Measurements from ENCODE around the gene MITF. TPM values are rescaled to one million over a fixed set of nuclear protein-coding genes. Genes with fewer than 3 reads are reported as not detected.
A peak's percentile ranks its signal among the peaks of the same experiment; 100 is the strongest.

Gene MITF
- total and polyA plus RNA-seq, 7 donors, result 11.8 to 98.1 (median 49.9) TPM

DNA sequence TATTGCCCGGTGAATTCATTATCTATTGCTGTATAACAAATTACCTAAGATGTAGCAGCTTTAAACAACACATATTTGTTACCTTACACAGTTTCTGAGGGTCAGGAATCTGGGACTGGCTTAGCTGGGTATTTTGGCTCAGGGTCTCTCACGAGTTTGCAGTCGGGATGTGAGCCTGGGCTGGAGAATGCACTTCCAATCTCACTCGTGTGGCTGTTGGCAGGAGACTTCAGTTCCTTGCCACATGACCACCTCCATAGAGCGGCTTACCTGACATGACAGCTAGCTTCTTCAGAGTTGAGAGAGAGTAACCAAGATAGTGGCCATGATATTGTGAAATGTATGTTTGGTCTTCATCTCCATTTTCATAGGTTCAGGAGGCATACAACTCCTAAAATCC, 18.4 kb upstream of the MITF start:
- TF ChIP-seq, protein P1, sequence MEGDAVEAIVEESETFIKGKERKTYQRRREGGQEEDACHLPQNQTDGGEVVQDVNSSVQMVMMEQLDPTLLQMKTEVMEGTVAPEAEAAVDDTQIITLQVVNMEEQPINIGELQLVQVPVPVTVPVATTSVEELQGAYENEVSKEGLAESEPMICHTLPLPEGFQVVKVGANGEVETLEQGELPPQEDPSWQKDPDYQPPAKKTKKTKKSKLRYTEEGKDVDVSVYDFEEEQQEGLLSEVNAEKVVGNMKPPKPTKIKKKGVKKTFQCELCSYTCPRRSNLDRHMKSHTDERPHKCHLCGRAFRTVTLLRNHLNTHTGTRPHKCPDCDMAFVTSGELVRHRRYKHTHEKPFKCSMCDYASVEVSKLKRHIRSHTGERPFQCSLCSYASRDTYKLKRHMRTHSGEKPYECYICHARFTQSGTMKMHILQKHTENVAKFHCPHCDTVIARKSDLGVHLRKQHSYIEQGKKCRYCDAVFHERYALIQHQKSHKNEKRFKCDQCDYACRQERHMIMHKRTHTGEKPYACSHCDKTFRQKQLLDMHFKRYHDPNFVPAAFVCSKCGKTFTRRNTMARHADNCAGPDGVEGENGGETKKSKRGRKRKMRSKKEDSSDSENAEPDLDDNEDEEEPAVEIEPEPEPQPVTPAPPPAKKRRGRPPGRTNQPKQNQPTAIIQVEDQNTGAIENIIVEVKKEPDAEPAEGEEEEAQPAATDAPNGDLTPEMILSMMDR (IDR thresholded peaks at IDR 0.05), result no peak
- Histone ChIP-seq H3K9me3 (no peaks in the 10 kb centered on the region), H3K27me3 (ENCODE audit: insufficient read depth in 3 of 3, low read length in 2 of 3) (no peaks in the 10 kb centered on the region), H3K4me3 (no peak overlapping the region), H3K27ac (peak overlapping the region; percentile 81), H3K36me3 (ENCODE audit: insufficient read depth in 1 of 2, low read depth in 1 of 2) (no peaks in the 10 kb centered on the region), H3K4me1 (peaks cover 37% of the 10 kb centered on the region)
- ATAC-seq, result no peak
- WGBS, 3 donors, result 55 to 57% (median 57%) methylated on average over 5 of the region's 5 CpGs
- intact Hi-C loops (cut with DNase I), result no loop called here
- DNase-seq, result no peak

DNA sequence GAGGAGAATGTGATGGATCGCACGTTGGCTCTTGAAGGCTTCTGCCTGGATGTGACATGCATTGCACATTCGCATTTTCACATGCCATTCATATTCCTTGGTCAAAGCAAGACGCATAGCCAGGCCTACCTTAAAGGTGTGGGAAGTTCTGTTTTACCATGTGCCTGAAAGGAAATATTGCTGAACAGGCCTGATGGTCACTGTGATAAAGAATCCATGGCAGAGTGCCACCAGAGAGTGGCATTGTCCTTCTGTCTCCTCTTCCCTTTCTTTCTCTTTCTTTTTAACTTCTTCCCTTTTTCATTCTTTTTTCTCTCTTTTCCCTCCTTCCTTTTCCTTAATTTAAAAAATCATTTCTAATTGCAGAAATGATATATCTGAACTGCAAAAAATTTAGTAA, 15.9 kb upstream of the MITF start:
- Histone ChIP-seq H3K27ac (no peak overlapping the region), H3K36me3 (ENCODE audit: insufficient read depth in 1 of 2, low read depth in 1 of 2) (no peaks in the 10 kb centered on the region), H3K4me1 (peaks cover 25% of the 10 kb centered on the region), H3K27me3 (ENCODE audit: insufficient read depth in 3 of 3, low read length in 2 of 3) (no peaks in the 10 kb centered on the region), H3K4me3 (no peak overlapping the region), H3K9me3 (no peaks in the 10 kb centered on the region)
- 78 to 94% (median 85%) methylated on average over 4 of the region's 4 CpGs for WGBS, 3 donors
- DNase-seq, result no peak
- no peak for ATAC-seq
- TF ChIP-seq, protein P1 (IDR thresholded peaks at IDR 0.05), result no peak
- intact Hi-C loops (cut with DNase I), result no loop called here

DNA sequence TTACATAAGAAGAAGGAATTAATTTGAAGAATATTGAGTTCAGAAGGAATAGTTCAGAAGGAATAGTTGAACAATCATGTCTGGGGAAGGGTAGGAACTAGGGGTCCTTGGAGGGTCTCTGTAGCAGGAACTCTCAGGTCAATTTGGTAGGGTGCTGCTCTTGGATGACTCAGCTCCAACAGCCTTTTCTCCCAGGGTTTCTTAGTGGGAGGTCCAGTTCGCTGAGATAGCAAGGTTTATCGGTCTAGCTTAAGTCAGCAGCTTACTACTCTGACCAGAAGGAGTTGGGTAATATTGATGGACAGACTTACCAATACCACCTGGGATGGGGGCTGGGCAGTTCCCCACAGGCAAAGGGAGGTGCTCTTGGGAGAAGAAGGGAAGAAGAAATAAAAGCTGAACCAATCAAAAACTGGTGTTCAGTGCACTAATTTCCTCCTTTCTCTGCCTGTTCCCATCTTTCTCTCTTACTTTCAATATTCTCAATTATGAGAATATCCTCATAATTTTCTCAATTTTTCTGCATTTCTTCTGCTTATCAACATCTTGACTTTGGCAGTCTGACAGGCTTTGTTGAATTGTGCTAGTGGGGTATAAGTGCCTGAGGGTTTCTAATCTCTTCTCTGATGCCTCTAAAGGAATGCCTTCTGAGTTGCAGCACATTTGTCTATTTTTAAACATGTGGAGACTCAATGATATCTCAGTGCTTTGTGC, 14.4 kb upstream of the MITF start:
- 63 to 88% (median 81%) methylated on average over 2 of the region's 2 CpGs for WGBS, 3 donors
- H3K27ac ChIP-seq, result peak overlapping the region; percentile 38
- ATAC-seq, result peak; percentile 55 to 86 (median 72)

DNA sequence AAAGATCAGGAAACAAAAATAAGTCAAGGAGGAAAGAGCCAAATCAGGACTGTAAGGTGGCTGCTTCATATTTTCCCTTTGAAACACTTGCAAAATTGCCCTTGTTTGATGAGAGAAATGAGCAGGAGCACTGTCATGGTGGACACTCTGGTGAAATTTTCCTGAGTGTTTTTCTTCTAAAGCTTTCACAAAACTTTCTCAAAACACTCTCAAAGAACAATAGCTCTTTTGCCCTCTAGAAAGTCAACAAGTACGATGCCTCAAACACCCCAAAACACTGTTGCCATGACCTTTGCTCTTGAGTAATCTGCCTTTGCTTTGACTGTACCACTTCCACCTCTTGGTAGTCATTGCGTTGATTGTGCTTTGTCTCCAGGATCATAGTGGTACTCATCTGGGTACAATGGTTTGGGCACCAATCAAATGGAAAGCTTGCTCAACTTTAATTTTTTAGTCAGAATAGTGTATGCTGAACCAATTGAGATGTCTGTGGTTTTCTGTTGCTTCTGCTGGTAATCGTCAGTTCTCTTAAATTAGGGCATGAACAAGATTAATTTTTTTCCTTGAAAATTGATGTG, 13.2 kb upstream of the MITF start:
- ATAC-seq (no peak), DNase-seq (no peak)
- Histone ChIP-seq H3K27me3 (ENCODE audit: insufficient read depth in 3 of 3, low read length in 2 of 3) (no peaks in the 10 kb centered on the region), H3K9me3 (no peaks in the 10 kb centered on the region), H3K4me1 (peaks cover 13% of the 10 kb centered on the region), H3K36me3 (ENCODE audit: insufficient read depth in 1 of 2, low read depth in 1 of 2) (no peaks in the 10 kb centered on the region), H3K27ac (no peak overlapping the region), H3K4me3 (no peak overlapping the region)
- WGBS, 3 donors, result 74 to 93% (median 76%) methylated on average over 3 of the region's 3 CpGs
- intact Hi-C loops (cut with DNase I), result no loop called here
- TF ChIP-seq, protein P1 (IDR thresholded peaks at IDR 0.05), result no peak

More for the DNA sequence above, 14.4 kb upstream of the MITF start:
- intact Hi-C loops (cut with DNase I), result no loop called here
- H3K27me3 ChIP-seq (ENCODE audit: insufficient read depth in 3 of 3, low read length in 2 of 3), result no peaks in the 10 kb centered on the region
- no peaks in the 10 kb centered on the region for H3K36me3 ChIP-seq (ENCODE audit: insufficient read depth in 1 of 2, low read depth in 1 of 2)
- no peak overlapping the region for H3K4me3 ChIP-seq
- TF ChIP-seq, protein P1 (IDR thresholded peaks at IDR 0.05), result no peak
- DNase-seq, result no peak
- H3K9me3 ChIP-seq, result no peaks in the 10 kb centered on the region
- peaks cover 17% of the 10 kb centered on the region for H3K4me1 ChIP-seq

Data from psoas muscle (tissue), 8 donors.